Measurements from ENCODE around the gene FSTL4.

The FSTL4 gene

DNA sequence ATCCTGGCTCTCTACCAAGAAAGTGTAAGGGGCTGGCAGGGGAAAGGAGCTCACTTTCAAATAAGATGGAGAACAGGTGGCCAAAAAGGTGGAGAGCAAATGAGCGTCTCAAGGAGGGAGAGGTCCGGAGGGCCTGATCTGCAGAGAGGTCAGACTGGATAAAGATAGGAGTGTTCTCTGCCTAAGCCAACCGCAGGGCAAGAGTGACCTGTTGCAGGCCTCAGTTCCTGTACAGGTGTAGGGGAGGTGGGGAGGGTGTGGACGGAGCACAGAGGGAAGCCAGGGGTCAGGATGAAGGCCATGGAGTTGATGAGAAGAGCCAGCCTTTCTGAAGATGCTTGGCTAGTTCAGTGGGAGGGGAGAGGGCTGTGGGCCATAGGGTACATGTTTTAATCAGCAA, 320.8 kb downstream of the FSTL4 start:
- DNase-seq (ENCODE audit: low spot score), result no peak

DNA sequence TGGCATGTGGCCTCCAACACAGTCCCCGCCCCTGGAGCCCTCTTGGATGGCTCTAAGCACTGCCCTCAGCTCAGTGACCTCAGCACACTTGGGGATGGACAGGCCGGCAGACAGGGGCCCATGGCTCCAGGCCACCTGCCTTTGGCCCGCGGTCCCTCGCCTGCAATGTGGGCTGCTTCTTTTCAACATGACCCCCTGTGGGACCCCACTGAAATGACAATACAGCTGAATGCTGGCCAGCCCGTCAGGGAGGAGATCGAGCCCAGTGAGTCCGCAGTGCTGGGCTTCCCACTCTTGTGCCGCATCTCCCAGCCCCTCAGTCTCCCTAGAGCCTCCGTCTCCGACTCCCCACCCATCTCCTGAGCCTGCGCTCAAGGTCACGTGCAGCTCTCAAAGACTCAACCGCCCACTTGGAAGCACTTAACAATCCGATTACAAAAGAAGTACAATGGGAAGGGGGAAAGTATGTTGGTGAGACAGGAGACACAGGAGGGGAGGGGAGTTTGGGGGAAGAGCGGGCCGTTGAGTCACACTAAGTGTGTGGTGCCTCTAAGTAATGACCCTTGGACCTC, 321.6 kb downstream of the FSTL4 start:
- no peak for DNase-seq (ENCODE audit: low spot score)

DNA sequence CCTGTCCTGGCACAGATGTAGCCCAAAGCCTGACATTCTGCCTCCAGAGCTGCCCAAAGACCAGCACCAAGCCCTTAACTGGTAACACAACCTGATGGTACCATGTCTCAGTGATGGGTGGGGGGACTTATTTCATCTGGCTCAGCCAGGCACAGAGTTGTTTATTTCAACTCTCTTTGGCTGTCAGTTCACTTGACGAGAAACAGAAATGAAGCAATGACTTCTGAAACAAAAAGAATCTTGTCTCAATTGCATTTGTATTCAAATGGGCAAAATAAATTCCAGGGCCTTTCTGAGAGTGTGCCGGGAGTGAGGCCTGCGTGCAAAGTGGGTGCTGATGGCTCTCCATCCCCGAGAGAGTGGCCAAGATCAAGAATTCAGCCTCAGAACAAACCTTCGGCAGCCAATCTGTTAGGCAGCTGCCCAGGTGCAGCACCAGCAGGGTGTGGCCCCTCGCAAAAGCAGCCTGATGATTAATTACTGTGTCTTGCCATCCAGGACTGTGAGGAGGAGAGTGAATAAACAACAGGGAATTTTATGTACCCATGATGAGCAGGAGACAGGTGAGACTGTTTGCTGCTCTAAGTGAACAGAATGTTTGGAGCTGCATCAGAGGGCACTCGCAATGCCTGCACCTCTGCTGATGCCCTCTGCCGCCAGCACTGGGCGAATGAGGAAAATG, 322.5 kb downstream of the FSTL4 start:
- peak; percentile 15 for DNase-seq (ENCODE audit: low spot score)

DNA sequence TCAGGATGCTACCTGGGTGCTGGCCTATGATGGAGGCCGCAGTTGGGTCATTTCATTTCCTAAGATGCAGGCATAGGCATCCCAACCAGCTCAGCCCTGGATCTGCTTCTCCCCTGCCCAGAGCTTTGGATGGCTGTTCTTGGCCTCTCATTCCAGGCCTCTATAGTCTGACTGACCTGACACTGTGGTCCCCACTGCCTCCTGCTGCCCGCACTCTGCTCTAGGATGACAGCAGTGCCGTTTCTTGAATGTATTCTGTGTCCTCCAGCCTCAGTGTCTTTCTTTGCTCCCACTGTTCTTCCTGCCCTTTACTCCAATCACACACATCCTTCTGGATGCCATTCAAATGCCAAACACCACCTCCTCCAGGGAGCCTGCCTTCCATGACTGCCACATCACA, 324.8 kb downstream of the FSTL4 start:
- DNase-seq (ENCODE audit: low spot score), result peak; percentile 62

DNA sequence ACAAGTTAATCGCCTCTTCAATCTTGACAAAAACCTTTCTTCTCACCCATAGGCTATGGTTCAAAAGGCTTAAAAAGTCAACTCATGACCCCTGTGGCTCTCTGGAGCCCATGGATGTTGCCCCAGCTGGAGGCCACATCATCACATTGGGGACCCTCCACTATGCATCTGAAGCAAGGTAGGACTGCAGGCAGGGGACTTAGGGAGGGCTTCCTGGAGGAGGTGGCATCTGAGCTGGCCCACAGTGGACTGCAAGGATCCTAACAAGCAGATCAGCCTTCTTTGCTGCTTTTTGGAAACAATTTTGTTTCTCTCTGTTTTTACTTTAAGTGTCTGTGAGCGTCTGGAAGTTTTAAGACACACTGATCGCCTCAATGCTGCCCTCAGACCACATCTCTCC, 325.9 kb downstream of the FSTL4 start:
- no peak for DNase-seq (ENCODE audit: low spot score)

DNA sequence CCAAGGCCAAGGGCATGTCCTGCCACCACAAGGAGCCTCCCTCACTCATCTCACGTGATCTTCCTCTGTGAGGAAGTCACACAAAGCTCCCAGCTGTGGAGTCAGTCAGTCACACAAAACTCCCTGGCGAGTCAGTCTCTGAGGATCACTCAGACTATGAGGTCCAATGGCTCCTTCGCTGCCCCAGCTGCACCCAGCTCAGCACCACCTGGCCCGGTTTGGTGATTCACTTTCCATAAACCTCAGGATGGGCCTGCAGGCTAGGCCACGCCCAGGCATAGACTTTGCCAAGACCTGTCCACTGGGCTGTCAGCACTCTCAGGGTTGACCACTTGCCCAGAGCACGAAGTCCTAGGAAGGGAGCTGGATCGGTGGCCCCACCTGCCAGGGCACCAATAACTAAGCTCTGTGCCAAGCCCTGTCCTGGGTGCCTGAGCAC, 326.7 kb downstream of the FSTL4 start:
- no peak for DNase-seq (ENCODE audit: low spot score)

GRCh38 chr5:133284306-133284705, 328.0 kb downstream of the FSTL4 start:
- DNase-seq (ENCODE audit: low spot score), result no peak

DNA sequence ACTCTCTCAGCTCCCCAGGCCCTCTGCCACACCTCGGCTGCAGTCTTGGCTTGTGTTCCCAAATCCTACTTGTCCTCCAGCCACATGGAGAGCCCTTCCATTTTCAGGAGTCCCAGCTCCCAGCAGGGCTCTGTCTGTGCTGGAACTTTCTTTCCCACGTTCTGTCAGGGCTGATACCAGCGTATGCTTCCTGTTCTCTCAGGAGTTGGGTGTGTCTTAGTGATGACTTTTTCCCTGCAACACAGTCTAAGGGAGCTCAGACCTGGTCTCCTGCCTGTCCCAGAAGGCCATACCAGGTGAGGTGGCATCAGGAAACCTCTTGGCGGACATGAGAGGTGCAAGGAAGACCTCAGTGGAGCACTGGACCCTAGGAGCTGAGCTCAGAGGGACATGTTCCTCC, 334.0 kb downstream of the FSTL4 start:
- DNase-seq (ENCODE audit: low spot score), result no peak

DNA sequence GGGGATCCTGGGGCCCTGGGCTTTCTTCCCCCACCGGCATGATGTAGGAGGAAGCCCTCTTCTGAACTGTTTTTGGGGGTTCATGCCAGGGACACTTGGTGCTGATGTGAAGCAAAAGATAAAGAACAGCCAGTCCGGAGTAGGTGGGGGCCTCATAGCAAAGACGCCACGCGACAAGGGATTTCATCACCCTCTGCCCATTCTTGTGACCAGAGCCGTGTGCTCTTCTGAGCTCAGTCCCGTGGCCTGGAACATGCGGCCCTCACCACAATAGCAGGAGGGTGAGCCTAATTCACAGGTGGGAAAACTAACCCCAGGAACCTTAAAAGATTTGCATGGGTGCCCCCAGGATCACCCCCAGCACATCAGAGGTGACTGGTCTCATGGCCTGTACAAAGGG, 334.6 kb downstream of the FSTL4 start:
- DNase-seq (ENCODE audit: low spot score), result no peak

GRCh38 chr5:133276171-133276570, 336.2 kb downstream of the FSTL4 start:
- DNase-seq (ENCODE audit: low spot score), result no peak

DNA sequence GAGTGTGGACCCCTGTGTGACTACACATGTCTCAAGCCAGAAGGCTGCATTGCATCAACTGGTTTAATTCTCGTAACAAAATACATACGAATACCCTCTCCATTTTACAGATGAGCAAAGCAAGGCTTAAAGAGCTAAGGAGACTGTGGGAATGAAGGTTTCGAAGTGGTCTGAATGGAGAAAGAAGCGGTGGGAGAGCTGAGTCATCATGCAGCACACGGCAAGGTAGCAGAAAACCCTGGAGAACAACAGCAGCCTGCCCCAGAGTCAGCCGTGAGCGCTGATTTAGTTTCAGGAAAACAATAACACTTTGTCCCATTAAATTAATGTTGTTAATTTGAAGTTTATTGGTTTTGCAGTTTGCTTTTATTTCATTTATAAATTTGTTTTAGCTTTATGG, 336.7 kb downstream of the FSTL4 start:
- DNase-seq (ENCODE audit: low spot score), result no peak

GRCh38 chr5:133274597-133274935, 337.8 kb downstream of the FSTL4 start:
- DNase-seq (ENCODE audit: low spot score), result no peak

- no peak for DNase-seq (ENCODE audit: low spot score)
These were observed 338.4 kb downstream of the FSTL4 start for GRCh38 chr5:133273661-133274596.

- DNase-seq (ENCODE audit: low spot score), result no peak
These were observed 340.0 kb downstream of the FSTL4 start for GRCh38 chr5:133272345-133272744.

GRCh38 chr5:133271606-133272005, 340.7 kb downstream of the FSTL4 start:
- no peak for DNase-seq (ENCODE audit: low spot score)

- DNase-seq (ENCODE audit: low spot score), result no peak
These were observed 342.6 kb downstream of the FSTL4 start for GRCh38 chr5:133269691-133270090.

DNA sequence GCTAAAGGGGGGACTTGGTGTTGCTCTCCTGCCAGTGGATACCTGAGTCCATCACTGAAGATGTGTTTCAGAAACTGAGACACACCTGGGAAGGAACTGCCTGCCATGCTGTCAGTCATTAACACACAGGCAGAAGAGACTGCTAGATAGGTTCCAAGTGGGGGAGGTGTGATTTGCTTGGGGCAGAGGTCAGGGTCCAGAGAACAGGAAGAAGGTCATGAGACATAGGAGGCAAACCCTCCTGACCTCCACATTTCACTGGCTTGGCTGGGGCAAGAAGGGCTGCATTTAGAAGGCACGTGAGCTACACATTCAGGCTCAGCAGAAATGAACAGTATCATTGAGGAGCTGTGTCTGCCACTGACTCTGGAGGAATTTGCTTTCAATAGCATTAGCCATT, 344.7 kb downstream of the FSTL4 start:
- no peak for DNase-seq (ENCODE audit: low spot score)

GRCh38 chr5:133266966-133267365, 345.4 kb downstream of the FSTL4 start:
- no peak for DNase-seq (ENCODE audit: low spot score)

- no peak for DNase-seq (ENCODE audit: low spot score)
These were observed 345.8 kb downstream of the FSTL4 start for GRCh38 chr5:133266527-133266878.

DNA sequence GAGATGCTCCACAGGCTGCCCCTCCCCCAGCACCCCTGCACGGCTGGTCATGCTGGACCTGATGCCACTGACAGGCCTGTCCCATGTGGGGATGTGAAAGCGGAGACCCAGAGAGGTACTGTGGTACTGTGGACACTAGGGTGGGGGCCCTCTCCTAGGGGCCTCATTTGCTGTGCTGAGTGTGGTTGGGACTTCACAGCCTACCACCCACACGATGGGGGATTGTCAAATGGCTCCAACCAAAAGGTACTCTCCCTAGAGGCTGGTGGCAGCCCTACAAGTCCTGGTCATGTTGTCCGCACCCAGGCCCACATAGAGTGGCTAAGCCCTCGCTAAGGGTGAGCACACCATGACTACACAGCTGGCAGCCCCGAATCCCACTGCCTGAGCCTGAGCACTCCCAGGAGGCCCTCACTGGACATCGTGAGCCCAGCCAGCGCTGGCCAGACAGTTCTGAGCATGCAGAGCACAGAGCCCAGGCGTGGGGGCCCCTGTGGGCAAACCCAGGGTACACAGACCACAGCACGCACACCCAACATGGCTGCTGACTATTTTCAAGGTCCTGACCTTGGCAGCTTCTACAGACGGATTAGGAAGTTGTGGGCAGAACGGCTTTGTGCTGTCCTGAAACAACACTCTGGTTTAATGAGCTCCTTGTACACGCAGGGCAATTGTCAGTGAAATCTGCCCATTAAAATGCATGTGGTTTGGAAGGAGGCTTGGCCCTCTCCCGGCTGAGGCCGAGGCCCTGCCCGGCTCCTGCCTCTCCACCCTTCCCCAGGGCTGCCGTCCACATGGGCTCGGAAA, 346.4 kb downstream of the FSTL4 start:
- no peak for DNase-seq (ENCODE audit: low spot score)

- no peak for DNase-seq (ENCODE audit: low spot score)
These were observed 347.1 kb downstream of the FSTL4 start for GRCh38 chr5:133265257-133265656.

GRCh38 chr5:133262690-133263089, 349.7 kb downstream of the FSTL4 start:
- DNase-seq (ENCODE audit: low spot score), result no peak
